OCI-LY7 (cell line): ENCODE results near the gene MGST1. TPM values are rescaled to one million over a fixed set of nuclear protein-coding genes. Genes with fewer than 3 reads are reported as not detected.

ENCODE experiments used
- BruUV-seq: library from RNA; stranded (reverse); fragments of 400-500 nt; replicated peaks from 2 replicates; lab custom pipeline; 2021; lab: Mats Ljungman, UMichigan
- CTCF ChIA-PET: fragments of 300-600 bp; sonication (Branson Sonifier 250); formaldehyde crosslinking; loops from one replicate; lab custom pipeline; 2022; ENCODE audit warnings: antibody characterized with exemption; ENCODE audit not compliant: unreplicated experiment; lab: Charles Lee
- POLR2A ChIA-PET: fragments of 300-600 bp; sonication (Branson Sonifier 250); formaldehyde crosslinking; loops from one replicate; lab custom pipeline; 2022; ENCODE audit warnings: antibody characterized with exemption; lab: Charles Lee
- DNase-seq: peaks from one replicate; pipeline ENCODE4 v3.0.0-alpha.2; 2015; ENCODE audit warnings: low spot score
- H2AFZ ChIP-seq: fragments of 200-600 bp; sonication (generic), shearing (Covaris generic); 2 replicates; pipeline ENCODE4 v1.6.1; 2014; ENCODE audit warnings: mild to moderate bottlenecking, antibody characterized with exemption, low read length, moderate library complexity
- H3K27ac ChIP-seq: fragments of 200-600 bp; sonication (generic); 2 replicates; pipeline ENCODE4 v1.5.1; 2014; ENCODE audit warnings: mixed run types, low read depth, mild to moderate bottlenecking, moderate library complexity, low read length, inconsistent platforms; ENCODE audit not compliant: poor library complexity, severe bottlenecking
- H3K36me3 ChIP-seq: fragments of 200-600 bp; sonication (generic); 2 replicates; pipeline ENCODE4 v1.6.1; 2014; ENCODE audit warnings: mild to moderate bottlenecking, antibody characterized with exemption, low read length, moderate library complexity, mixed read lengths; ENCODE audit not compliant: insufficient read depth
- H3K4me1 ChIP-seq: fragments of 200-600 bp; sonication (generic); 2 replicates; pipeline ENCODE4 v1.5.1; 2014; ENCODE audit warnings: mild to moderate bottlenecking, low read length; ENCODE audit not compliant: insufficient read depth, poor library complexity, severe bottlenecking
- H3K4me2 ChIP-seq: fragments of 200-600 bp; sonication (generic); 2 replicates; pipeline ENCODE4 v1.6.1; 2014; ENCODE audit warnings: mild to moderate bottlenecking, low read length
- H3K4me3 ChIP-seq: fragments of 200-600 bp; sonication (generic); 2 replicates; pipeline ENCODE4 v1.5.1; 2014; ENCODE audit warnings: mild to moderate bottlenecking, low read depth, low read length; ENCODE audit not compliant: poor library complexity, severe bottlenecking
- H3K79me2 ChIP-seq: fragments of 200-600 bp; sonication (generic); 2 replicates; pipeline ENCODE4 v1.6.1; 2016; ENCODE audit warnings: low read depth, mild to moderate bottlenecking, low read length, moderate library complexity, mixed read lengths; ENCODE audit not compliant: insufficient read depth
- H3K9me2 ChIP-seq: fragments of 200-600 bp; sonication (generic); 2 replicates; pipeline ENCODE4 v1.6.1; 2016; ENCODE audit warnings: mild to moderate bottlenecking, low read length, mixed read lengths; ENCODE audit not compliant: insufficient read depth
- H3K9me3 ChIP-seq: fragments of 200-600 bp; sonication (generic); 2 replicates; pipeline ENCODE4 v1.6.1; 2014; ENCODE audit warnings: mild to moderate bottlenecking, mixed run types, low read length, mixed read lengths
- H4K20me1 ChIP-seq: fragments of 200-600 bp; sonication (generic); 2 replicates; pipeline ENCODE4 v1.6.1; 2014; ENCODE audit warnings: mild to moderate bottlenecking, antibody characterized with exemption, low read length, moderate library complexity, mixed read lengths; ENCODE audit not compliant: insufficient read depth
- CTCF ChIP-seq: fragments of 200-600 bp; sonication (generic); conservative IDR thresholded peaks from 2 replicates; pipeline ENCODE4 v1.5.1; 2014; ENCODE audit warnings: mild to moderate bottlenecking, antibody characterized with exemption, low read length, moderate library complexity, mixed read lengths
- EZH2phosphoT487 ChIP-seq: fragments of 200-600 bp; sonication (generic); IDR thresholded peaks from 2 replicates; pipeline ENCODE4 v1.6.1; 2018; ENCODE audit warnings: low read depth, borderline replicate concordance, mild to moderate bottlenecking, mixed run types, antibody characterized with exemption, low read length, moderate library complexity, mixed read lengths
- intact Hi-C: fragments of 100-400 bp; cut with micrococcal nuclease; formaldehyde crosslinking; loops from one replicate; pipeline ENCODE4 v1.10.0; 2022; ENCODE audit not compliant: unreplicated experiment
- total RNA-seq, 2 experiments: library from RNA; depleted of rRNA in 1 of 2; stranded (reverse); fragments of >200 nt in 1 of 2; shearing (Covaris generic) in 1 of 2; gene quantifications; 2 replicates each; pipeline ENCODE4 v1.2.3, GENCODE V29; 2014 to 2022

MGST1 gene
- total RNA-seq, 2 experiments from 2014 or later = 16.5 to 67.4 TPM

DNA sequence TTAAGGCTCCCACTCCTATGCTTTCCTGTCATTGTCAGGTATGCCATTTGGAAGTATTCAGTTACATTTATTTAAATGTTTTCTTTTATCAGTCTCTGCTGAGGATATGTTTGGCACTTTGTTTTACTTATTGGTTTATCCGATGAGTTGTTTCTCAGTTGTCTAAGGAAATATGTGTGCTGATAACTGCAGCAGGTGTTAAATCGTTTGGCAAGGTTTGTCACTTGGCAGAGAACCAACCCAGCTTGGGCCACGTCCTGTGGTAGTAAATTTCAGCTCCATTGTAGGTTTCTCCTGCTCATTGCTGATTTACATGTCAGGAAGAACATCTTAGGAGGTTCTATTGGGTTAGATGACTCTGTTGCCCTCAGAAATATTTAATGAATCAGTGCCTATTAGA, 22.0 kb upstream of the MGST1 start:
- CTCF ChIA-PET = no interaction called here
- no peaks in the 10 kb centered on the region for H3K79me2 ChIP-seq
- no TSS peak for BruUV-seq
- no peak overlapping the region for H3K27ac ChIP-seq
- no peaks in the 10 kb centered on the region for H3K9me3 ChIP-seq
- intact Hi-C loops = no loop called here
- no peaks in the 10 kb centered on the region for H4K20me1 ChIP-seq
- POLR2A ChIA-PET = no interaction called here
- no peaks in the 10 kb centered on the region for H3K4me1 ChIP-seq
- no peak overlapping the region for H3K4me3 ChIP-seq
- H3K9me2 ChIP-seq = no peaks in the 10 kb centered on the region
- no peak for DNase-seq
- no peak overlapping the region for H2AFZ ChIP-seq
- TF ChIP-seq CTCF = no peak
- no peak for TF ChIP-seq EZH2phosphoT487
- no peak overlapping the region for H3K4me2 ChIP-seq
- H3K36me3 ChIP-seq = no peaks in the 10 kb centered on the region

DNA sequence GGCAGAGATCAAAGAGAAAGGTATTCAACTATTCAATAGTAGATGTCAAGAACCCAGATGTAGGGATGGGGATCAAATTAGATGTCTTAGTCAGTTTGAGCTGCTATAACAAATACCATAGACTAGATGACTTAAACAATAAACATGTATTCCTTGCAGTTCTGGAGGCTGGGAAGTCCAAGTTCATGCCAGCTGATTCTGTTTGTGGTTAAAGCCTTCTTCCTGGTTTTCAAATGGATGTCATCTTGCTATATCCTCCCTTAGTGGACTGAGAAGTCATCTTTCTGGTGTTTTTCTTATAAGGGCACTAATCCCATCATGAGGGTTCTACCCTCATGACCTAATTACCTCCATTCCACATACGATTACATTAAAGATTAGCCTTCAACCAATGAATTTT, 19.5 kb upstream of the MGST1 start:
- Histone ChIP-seq H2AFZ (no peak overlapping the region), H3K4me1 (no peaks in the 10 kb centered on the region), H3K4me2 (no peak overlapping the region), H3K9me2 (no peaks in the 10 kb centered on the region), H3K9me3 (no peaks in the 10 kb centered on the region), H3K36me3 (no peaks in the 10 kb centered on the region), H3K79me2 (no peaks in the 10 kb centered on the region), H3K27ac (no peak overlapping the region), H4K20me1 (no peaks in the 10 kb centered on the region), H3K4me3 (no peak overlapping the region)
- no peak for DNase-seq
- no TSS peak for BruUV-seq
- intact Hi-C loops = no loop called here
- ChIA-PET POLR2A (interaction anchor here (0.6 kb wide), 1 partner anchor 454 kb away, joined by 4 read pairs; no protein-coding TSS in a partner anchor), CTCF (no interaction called here)
- no peak for TF ChIP-seq EZH2phosphoT487

GRCh38 chr12:16329594-16329993, 17.9 kb upstream of the MGST1 start:
- BruUV-seq = no TSS peak
- ChIA-PET CTCF (no interaction called here), POLR2A (interaction anchor here (1.0 to 2.0 kb wide), 5 partner anchors 10 to 81 kb away, joined by 3 to 8 read pairs (median 3); no protein-coding TSS in a partner anchor)
- H3K9me2 ChIP-seq = no peaks in the 10 kb centered on the region
- H3K9me3 ChIP-seq = no peaks in the 10 kb centered on the region
- no peaks in the 10 kb centered on the region for H3K36me3 ChIP-seq
- H3K4me2 ChIP-seq = no peak overlapping the region
- no peaks in the 10 kb centered on the region for H3K79me2 ChIP-seq
- TF ChIP-seq EZH2phosphoT487 (no peak), CTCF (no peak)
- H3K27ac ChIP-seq = no peak overlapping the region
- no peaks in the 10 kb centered on the region for H3K4me1 ChIP-seq
- H3K4me3 ChIP-seq = no peak overlapping the region
- DNase-seq = no peak
- intact Hi-C loops = no loop called here
- H4K20me1 ChIP-seq = no peaks in the 10 kb centered on the region
- no peak overlapping the region for H2AFZ ChIP-seq
